Measurements from ENCODE around the gene EIF4A2. TPM values are rescaled to one million over a fixed set of nuclear protein-coding genes. Genes with fewer than 3 reads are reported as not detected.

The EIF4A2 gene
- polyA plus RNA-seq, 1 donor (not counting 4 experiments of a cell fraction or from before 2014, with no cell fraction given), result 568 TPM

GRCh38 chr3:186798239-186798874 is 15.0 kb downstream of the EIF4A2 start:
- no peak overlapping the region for H3K4me3 ChIP-seq (ENCODE audit: control insufficient read depth in 2 of 3, extremely low read depth in 1 of 3, insufficient read depth in 2 of 3, low read depth in 1 of 3, low read length in 3 of 3)
- no peak overlapping the region for H3K27ac ChIP-seq (ENCODE audit: control insufficient read depth, insufficient read depth, low read length)
- H2AFZ ChIP-seq (ENCODE audit: control insufficient read depth, low read length), result no peak overlapping the region
- DNase-seq (ENCODE audit: low read depth, low spot score) (no peak), FAIRE-seq (no peak)
- H3K4me2 ChIP-seq (ENCODE audit: control insufficient read depth, extremely low read depth, insufficient read depth, low read depth, low read length), result no peak overlapping the region
- H4K20me1 ChIP-seq (ENCODE audit: control insufficient read depth, extremely low read depth, insufficient read depth, low read length), result no peaks in the 10 kb centered on the region
- H3K9me1 ChIP-seq (ENCODE audit: control insufficient read depth, extremely low read depth, insufficient read depth, low read length), result no peaks in the 10 kb centered on the region
- no peaks in the 10 kb centered on the region for H3K4me1 ChIP-seq (ENCODE audit: control insufficient read depth, extremely low read depth, insufficient read depth, low read length)
- no peak for TF ChIP-seq CTCF (optimal IDR thresholded peaks at IDR 0.05 in 1 of 3, IDR thresholded peaks at IDR 0.05 in 1 of 3, conservative IDR thresholded peaks at IDR 0.05 in 1 of 3; ENCODE audit: extremely low read depth in 1 of 3, insufficient read depth in 2 of 3, low read length in 3 of 3)
- TF ChIP-seq EZH2 (IDR thresholded peaks at IDR 0.05; ENCODE audit: low read length), result no peak
- no peaks in the 10 kb centered on the region for H3K79me2 ChIP-seq (ENCODE audit: control insufficient read depth, insufficient read depth, low read length)
- H3K27me3 ChIP-seq (ENCODE audit: control insufficient read depth, extremely low read depth, insufficient read depth, low read length), result no peaks in the 10 kb centered on the region
- no peaks in the 10 kb centered on the region for H3K9me3 ChIP-seq (ENCODE audit: control insufficient read depth, low read depth, low read length)
- H3K9ac ChIP-seq (ENCODE audit: control insufficient read depth, extremely low read depth, insufficient read depth, low read length), result no peak overlapping the region
- peaks cover 4 to 23% of the 10 kb centered on the region in 2 experiments for H3K36me3 ChIP-seq (ENCODE audit: control insufficient read depth in 2 of 2, extremely low read depth in 1 of 2, insufficient read depth in 2 of 2, low read length in 2 of 2)
- dilution Hi-C loops (cut with MboI; ENCODE audit: extremely low pct_ligation_motif_present, low sequenced_read_pairs), result no loop called here

GRCh38 chr3:186800285-186800684 is 16.9 kb downstream of the EIF4A2 start:
- H3K9ac ChIP-seq (ENCODE audit: control insufficient read depth, extremely low read depth, insufficient read depth, low read length), result no peak overlapping the region
- no peak overlapping the region for H3K4me3 ChIP-seq (ENCODE audit: control insufficient read depth in 2 of 3, extremely low read depth in 1 of 3, insufficient read depth in 2 of 3, low read depth in 1 of 3, low read length in 3 of 3)
- H3K36me3 ChIP-seq (ENCODE audit: control insufficient read depth in 2 of 2, extremely low read depth in 1 of 2, insufficient read depth in 2 of 2, low read length in 2 of 2), result peaks cover 3 to 24% of the 10 kb centered on the region in 2 experiments
- H4K20me1 ChIP-seq (ENCODE audit: control insufficient read depth, extremely low read depth, insufficient read depth, low read length), result no peaks in the 10 kb centered on the region
- no peaks in the 10 kb centered on the region for H3K9me1 ChIP-seq (ENCODE audit: control insufficient read depth, extremely low read depth, insufficient read depth, low read length)
- peaks cover 9% of the 10 kb centered on the region for H3K79me2 ChIP-seq (ENCODE audit: control insufficient read depth, insufficient read depth, low read length)
- no peak overlapping the region for H2AFZ ChIP-seq (ENCODE audit: control insufficient read depth, low read length)
- dilution Hi-C loops (cut with MboI; ENCODE audit: extremely low pct_ligation_motif_present, low sequenced_read_pairs), result no loop called here
- TF ChIP-seq EZH2 (IDR thresholded peaks at IDR 0.05; ENCODE audit: low read length) (no peak), CTCF (optimal IDR thresholded peaks at IDR 0.05 in 1 of 3, IDR thresholded peaks at IDR 0.05 in 1 of 3, conservative IDR thresholded peaks at IDR 0.05 in 1 of 3; ENCODE audit: extremely low read depth in 1 of 3, insufficient read depth in 2 of 3, low read length in 3 of 3) (no peak)
- no peak overlapping the region for H3K4me2 ChIP-seq (ENCODE audit: control insufficient read depth, extremely low read depth, insufficient read depth, low read depth, low read length)
- DNase-seq (ENCODE audit: low read depth, low spot score) (no peak), FAIRE-seq (no peak)
- no peaks in the 10 kb centered on the region for H3K9me3 ChIP-seq (ENCODE audit: control insufficient read depth, low read depth, low read length)
- peaks cover 5% of the 10 kb centered on the region for H3K4me1 ChIP-seq (ENCODE audit: control insufficient read depth, extremely low read depth, insufficient read depth, low read length)
- no peaks in the 10 kb centered on the region for H3K27me3 ChIP-seq (ENCODE audit: control insufficient read depth, extremely low read depth, insufficient read depth, low read length)
- H3K27ac ChIP-seq (ENCODE audit: control insufficient read depth, insufficient read depth, low read length), result no peak overlapping the region
